Dermis microvascular lymphatic vessel endothelial cell (primary cell): Measurements from ENCODE around the gene HTD2. TPM values are rescaled to one million over a fixed set of nuclear protein-coding genes. Genes with fewer than 3 reads are reported as not detected.
A peak's percentile ranks its signal among the peaks of the same experiment; 100 is the strongest.

Experiments
- DNase-seq, 2 donors: peaks; one replicate each; pipeline versions ENCODE4 v3.0.0 to v3.0.0-alpha.2; 2010; ENCODE audit warnings: low read depth in 2 of 2
- total RNA-seq: library from RNA; depleted of rRNA; stranded (reverse); fragments of >200 nt; gene quantifications from 2 replicates; pipeline ENCODE4 v1.2.1, GENCODE V29; 2014

The HTD2 gene
- total RNA-seq, 1 donor from 2014 or later: 4.1 TPM

DNA sequence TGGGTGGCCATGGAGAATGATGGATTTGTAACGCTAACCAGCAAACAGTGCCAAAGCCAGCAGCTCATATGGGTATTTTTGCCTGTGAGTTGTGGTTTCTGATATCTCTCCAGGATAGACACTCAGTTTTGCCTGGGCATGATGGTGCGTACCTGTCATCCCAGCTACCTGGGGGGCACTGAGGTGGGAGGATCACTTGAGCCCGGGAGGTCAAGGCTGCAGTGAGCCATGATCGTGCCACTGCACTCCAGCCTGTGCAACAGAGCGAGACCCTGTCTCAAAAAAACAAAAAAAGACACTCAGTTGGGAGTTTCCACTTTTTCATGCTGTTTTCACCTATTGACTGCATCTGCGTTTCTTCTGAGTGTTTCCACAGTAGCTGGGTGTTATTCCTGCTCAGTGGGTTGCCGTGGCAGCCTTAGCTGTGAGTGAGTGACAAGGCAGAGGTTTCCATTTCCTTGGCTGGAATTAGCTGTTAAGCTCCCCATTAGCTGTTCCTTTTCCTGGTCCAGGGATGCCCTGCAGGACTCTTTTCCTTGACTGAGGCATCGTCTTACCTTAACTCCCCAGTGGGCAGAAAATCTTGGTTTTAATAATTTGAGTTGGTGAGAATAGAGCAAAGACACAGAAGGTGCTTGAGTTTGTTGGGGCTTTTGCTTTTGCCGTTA lies 14.5 kb upstream of the HTD2 start:
- peak in 1 of 2 donors; percentile 23 for DNase-seq

- no peak for DNase-seq
Measured at GRCh38 chr3:58292866-58293265, 13.5 kb upstream of the HTD2 start.

DNA sequence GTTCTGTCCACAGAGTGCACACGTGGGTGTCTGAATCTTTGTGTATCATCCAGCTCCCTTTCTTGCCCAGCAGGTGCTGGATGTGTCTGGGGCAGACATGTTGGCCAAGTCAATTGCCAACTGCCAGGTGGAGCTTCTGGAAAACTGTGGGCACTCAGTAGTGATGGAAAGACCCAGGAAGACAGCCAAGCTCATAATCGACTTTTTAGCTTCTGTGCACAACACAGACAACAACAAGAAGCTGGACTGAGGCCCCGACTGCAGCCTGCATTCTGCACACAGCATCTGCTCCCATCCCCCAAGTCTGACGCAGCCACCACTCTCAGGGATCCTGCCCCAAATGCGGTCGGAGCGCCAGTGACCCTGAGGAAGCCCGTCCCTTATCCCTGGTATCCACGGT lies 12.8 kb upstream of the HTD2 start:
- no peak for DNase-seq

- no peak for DNase-seq
Measured at GRCh38 chr3:58296269-58296668, 10.1 kb upstream of the HTD2 start.

DNA sequence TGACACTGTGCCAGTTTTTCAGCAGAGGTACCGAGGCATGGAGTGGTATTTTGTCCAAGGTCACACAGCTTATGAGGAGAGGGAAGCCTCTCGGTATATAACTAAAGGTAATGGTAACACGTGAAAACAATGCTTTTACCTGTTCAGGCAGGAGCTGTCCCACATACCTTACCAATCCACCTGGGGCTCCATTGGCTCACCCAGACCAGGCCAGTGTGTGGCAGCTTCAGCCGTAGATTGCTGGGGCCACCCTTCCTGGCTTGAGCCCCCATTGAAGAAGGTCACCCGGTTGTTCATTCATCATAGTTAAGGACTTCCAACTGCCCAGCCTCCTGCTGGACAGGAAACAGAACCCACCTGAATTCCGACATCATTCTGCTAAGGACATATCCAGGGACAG lies 9.5 kb upstream of the HTD2 start:
- no peak for DNase-seq

- DNase-seq: no peak
Measured at GRCh38 chr3:58298190-58298589, 8.1 kb upstream of the HTD2 start.

DNA sequence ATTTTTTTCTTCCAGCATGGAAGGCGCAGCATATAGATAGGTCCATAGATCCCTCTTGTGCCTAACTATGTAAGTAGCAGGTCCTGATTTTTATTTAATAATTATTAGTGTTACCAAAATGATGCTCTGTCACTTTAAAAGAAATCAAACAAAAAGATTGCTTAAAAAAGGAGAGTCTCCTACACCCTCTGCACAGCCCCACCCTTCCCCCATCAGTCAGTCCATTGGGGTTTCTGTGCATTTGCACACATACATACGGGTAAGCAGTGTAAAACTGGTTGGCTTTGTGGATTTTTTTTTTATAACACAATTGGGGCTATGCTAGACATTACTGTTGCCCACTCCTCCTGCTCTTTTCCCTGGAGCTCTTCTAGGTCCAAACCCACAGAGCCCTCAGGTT lies 7.2 kb upstream of the HTD2 start:
- no peak for DNase-seq

DNA sequence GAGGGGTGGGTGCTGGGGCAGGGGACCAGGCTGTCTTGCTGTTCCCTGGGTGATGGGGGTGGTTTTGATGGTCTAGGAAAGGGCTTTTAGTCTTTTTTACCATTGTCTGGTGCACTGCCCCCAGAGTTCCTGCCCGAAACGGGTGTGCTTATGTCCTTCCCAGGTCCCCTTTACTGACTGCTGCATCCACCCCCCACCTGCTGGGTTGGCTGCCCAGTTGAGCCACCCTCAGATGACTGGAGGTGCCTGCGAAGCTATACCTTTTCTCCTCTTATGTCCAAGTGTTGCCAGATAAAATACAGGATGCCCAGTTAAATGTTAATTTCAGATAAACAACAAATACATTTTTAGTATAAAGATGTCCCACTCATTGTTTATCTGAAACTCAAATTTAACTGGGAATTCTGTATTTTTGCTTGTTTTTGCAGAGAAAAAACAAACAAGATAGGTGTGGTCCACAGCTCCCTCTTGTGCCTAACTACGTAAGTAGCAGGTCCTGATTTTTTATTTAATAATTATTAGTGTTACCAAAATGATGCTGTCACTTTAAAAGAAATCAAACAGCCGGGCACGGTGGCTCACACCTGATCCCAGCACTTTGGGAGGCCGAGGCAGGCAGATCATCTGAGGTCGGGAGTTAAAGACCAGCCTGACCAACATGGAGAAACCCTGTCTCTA lies 6.3 kb upstream of the HTD2 start:
- DNase-seq: peak; percentile 60 to 71

- peak; percentile 67 to 80 for DNase-seq
Measured at GRCh38 chr3:58307639-58308215, 1.4 kb downstream of the HTD2 start.

DNA sequence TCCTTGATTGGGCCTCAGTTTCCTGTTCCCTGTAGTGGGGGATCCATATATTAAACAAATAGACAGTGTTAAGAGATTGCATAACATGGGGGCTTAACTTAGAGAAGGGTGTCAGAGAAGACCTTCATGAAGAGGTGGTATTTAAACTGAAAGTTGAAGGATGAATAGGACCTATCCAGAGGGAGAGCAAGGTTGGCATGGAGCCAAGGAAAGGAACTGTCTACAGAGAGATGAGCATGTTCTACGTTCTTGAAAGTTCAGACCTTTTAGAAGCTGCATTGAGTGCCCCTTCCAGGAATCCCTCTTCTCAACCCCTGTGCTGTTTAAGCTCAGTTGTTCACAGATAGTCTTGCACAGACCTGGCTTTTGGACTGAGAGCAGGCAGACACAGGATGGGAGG lies 2.4 kb downstream of the HTD2 start:
- DNase-seq: no peak

GRCh38 chr3:58317811-58318210 lies 11.5 kb downstream of the HTD2 start:
- DNase-seq: no peak

DNA sequence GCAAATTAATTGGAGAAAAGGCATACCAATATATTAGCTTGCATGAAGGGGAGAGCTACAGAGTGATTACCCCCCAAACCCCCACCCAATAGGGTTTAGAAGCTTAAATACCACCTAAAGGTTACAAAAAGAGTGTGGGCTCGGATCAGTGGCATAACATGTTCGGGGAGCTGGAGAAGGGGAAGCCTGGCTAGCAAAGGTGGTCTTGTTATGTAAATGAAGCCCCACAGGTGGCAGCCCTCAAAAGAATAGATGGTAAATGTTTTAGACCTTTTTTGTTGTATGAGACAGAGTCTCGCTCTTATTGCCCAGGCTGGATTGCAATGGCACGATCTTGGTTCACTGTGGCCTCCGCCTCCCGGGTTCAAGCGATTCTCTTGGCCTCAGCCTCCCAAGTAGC lies 15.5 kb downstream of the HTD2 start:
- DNase-seq: no peak

DNA sequence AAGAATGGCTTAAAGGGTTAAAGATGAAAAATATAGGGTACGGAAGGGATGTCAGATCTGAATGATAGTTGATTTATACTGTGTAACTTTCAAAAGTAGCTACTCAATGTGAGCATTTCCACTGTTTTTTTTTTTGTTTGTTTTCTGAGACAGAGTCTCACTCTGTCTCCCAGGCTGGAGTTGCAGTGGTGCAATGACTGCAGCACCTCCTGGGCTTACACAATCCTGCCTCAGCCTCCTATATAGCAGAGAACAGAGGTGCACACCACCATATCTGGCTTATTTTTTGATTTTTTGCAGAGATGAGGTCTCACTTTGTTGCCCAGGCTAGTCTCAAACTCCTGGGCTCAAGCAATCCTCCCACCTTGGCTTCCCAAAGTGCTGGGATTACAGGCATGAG lies 16.5 kb downstream of the HTD2 start:
- DNase-seq: no peak

GRCh38 chr3:58323529-58324390 lies 17.4 kb downstream of the HTD2 start:
- no peak for DNase-seq

DNA sequence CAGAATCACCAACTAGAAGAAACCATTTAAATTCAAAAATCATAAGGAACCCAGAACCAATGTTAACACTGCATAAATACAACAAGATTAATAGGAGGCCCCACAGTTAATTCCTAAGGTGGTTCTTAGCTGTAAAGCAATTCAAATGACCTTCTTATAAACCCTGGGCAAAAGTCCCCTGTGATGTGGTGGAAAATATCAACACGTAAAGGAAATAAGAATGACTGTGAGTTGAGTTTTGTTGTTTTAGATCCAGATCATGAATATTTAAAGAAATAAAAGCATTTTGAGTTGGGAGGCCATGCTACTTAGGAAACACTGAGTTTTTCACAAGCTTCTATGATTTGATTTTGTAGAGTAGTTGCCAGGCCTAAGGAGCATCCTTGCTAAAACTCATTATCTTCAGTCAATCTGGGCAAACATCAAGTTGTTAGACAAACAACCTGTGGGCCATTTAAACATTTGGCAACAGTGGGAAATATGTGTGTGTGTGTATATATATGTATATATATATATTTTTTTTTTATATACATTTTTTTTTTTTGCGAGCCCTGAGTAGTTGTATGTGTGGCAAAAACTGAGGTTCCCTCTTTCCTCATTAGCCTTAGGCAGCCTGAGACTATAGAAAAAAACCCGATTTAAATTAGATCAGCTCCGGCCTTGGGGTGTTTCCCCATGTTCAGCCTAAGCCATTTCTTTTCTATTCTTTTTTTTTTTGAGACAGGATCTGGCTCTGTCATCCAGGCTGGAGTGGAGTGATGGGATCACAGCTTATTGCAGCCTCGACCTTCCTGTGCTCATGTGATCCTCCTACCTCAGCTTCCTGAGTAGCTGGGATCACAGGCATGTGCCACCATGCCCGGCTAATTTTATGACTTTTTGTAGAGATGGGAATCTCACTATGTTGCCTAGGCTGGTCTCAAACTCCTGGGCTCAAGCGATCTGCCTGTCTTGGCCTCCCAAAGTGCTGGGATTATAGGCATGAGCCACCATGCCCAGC lies 18.4 kb downstream of the HTD2 start:
- DNase-seq: peak; percentile 82 to 84

GRCh38 chr3:58325525-58325992 lies 19.2 kb downstream of the HTD2 start:
- DNase-seq: peak in 1 of 2 donors; percentile 48

DNA sequence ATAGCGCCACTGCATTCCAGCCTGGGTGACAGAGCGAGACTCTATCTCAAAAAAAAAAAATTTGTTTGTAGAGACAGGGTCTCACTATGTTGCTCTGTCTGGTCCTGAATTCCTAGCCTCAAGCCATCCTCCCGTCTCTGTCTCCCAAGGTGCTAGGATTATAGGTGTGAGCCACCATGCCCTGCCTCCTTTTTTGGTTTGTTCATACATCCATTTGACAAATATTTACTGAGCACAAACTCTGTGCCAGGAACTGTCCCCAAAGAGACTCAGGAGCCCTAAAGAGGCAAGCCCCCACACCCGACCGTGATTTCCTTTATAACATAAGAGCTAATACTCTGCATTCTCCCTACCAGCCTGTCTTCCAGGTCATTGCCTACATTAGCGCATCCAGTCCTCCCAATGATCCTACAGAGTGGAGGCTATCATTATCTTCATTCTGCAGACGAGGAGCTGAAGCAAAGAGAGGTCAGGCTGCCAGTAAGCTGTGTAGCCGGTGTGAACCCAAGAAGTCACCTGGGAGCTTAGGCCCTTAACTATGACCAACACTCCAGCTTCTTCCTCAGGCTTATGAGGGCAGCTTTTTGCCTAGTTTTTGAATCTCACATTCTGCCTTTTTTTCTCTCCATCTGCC lies 20.1 kb downstream of the HTD2 start:
- no peak for DNase-seq

DNA sequence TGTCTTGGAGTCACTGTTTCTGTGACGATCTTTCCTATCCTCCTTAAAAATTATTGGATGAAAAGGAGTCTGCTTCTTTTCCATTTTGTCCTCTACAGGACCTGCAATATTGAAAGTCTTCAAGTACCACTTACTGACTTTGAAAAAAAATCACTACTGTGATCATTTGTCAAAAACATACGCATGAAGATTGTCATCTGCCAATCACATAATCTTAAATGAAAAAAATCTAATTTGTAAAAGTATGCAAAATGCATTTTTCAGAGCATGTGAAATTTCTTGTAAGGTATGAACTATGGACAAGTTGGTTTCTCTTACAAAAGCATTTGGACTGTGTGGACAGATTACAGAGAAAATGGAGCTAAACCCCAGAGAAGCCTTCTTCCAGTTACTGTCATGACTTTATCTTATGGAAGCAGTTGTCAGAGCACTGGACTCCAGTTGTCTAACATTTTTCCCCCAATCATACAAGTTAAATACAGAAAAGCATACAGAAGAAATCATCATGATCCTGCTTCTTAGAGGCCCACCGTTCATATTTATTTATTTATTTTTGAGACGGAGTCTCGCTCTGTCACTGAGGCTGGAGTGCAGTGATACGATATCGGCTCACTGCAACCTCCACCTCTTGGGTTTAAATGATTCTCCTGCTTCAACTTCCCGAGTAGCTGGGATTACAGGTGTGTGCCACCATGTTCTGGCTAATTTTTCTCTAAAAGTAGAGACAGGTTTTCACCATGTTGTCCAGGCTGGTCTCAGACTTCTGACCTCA lies 23.0 kb downstream of the HTD2 start:
- no peak for DNase-seq

DNA sequence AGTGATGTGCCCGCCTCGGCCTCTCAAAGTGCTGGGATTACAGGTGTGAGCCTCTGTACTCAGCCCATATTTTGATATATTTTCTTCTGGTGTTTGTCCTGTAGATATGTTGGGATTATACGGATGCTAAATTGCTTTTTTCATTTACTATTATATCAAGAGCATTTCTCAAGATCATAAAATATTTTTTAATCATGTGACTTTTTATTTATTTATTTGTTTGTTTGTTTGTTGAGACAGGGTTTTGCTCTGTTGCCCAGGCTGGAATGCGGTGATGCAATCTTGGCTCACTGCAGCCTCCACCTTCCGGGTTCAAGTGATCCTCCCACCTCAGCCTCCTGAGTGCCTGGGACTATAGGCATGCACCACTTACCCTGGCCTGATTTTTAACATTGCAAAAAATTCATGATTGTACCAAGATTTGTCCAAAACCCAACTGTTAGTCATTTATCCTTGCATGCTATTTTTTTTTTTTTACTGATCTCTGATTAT lies 23.6 kb downstream of the HTD2 start:
- no peak for DNase-seq
